Testis (tissue), 2 donors: ENCODE results near the gene PPP1R9A.

Source experiments
- CTCF ChIP-seq, 3 experiments: fragments of 450-650 bp in 2 of 3; fragments of 200-600 bp in 1 of 3; sonication (generic) in 1 of 3; IDR thresholded peaks; one replicate each; pipeline ENCODE4 v1.5.1; 2016 to 2019; ENCODE audit warnings: antibody characterized with exemption in 3 of 3, mild to moderate bottlenecking in 2 of 3, moderate library complexity in 1 of 3
- POLR2A ChIP-seq: fragments of 450-650 bp; IDR thresholded peaks from one replicate; pipeline ENCODE4 v1.6.1; 2017; ENCODE audit warnings: antibody characterized with exemption, mild to moderate bottlenecking, moderate library complexity

DNA sequence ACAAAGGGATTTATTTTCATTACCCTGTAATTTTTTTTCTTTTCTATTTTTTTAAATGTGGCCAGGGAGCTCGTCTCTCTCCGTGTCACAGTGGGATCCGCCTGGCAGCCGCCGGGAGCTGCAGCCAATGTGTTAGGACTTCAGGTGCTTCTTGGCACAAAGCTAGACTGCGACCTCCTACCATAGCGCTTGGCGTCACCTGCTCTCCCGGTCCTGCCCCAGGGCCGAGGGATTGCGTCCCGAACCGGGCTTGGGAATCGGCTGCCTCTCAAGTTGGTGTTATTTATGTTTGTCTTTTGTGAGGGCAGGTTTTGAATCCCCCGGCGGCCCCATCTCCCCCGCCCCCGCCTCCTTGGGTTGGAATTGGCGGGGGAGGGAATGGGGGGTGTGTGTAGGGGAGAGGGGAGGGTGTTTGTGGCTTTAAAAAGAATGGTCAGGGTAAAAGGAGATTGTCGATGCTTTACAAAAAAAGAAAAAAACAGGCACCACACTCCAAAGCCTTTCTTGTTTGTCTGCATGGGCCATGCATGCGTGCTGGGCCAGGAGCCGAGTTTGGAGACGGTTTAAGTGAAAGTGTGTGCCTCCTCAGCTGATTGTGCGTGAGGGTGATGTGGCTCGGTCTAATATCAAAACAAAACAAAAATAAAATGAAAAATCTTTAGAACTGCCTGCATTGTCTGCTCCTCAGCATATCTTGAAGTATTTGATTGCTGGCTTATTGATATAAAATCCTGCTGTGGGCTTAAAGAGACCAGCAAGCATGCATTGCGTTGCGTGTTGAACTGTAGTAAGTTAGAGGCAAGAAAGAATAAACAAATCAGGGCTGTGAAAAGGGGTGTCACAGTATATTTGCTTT is 1.2 kb downstream of the PPP1R9A start:
- TF ChIP-seq CTCF (IDR thresholded peaks at IDR 0.05): no peak
- no peak for TF ChIP-seq POLR2A
